ENCODE data around the gene ZNF195.
"Not testable (repeated sequence)": the region's sequence is repeated elsewhere in the genome, so short reads cannot be mapped to it uniquely, and the experiment has no call there.

Gene ZNF195

DNA sequence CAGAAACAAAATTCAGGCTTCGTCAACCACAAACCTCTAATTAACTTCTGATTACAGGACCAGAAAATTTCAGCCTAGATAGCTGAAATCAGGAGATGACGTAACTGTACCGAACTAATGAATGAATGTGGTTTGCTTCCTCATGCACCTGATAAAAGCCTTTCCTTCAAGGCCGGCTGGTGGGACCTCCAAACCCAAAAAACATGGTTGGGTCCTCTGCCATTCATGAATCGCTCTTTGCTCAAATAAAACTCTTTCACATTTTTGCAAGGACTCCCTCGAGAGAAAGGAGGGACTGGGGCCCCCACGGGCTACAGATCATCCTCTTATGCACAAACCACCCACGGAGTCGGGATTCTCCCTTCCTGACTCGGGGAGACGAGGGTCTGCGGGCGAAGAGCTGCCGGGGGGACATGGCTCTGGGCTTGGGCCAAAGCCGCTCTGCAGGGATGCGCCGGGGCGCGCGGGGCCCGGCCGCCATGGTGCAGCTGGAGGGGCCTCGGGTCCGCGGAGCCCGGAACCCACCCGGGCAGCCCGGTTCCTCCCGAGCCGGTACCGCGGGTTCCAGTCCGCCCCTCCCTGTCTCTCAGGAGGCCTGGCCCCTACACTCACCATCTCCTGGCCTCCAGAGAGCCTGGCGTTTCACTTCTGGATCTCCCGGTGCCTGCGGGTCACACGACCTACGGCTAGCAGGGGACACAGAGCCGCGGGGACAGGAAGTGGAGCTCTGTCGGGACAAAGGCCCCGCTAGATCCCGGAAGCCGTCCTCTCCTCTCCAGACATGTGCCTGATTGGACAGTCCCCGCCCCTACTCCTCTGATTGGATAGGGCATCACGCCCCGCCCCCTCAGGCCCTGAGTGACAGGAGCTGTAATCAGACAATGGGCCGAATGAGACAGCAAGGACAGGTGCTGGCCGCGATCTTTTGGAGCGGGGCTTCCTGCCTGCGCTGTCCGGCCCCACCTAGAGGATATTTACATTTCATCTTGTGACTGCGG is at the start of gene ZNF195:
Gene ZNF195 (minus strand): TSS at position 721 of the 998 bp plus-strand sequence. CDS start 106 bp downstream, at position 615.
- peak; percentile 99 for DNase-seq (ENCODE audit: low spot score)

GRCh38 chr11:3428076-3428475 is 49.1 kb upstream of the ZNF195 start:
- not testable (repeated sequence) for DNase-seq (ENCODE audit: low spot score)

GRCh38 chr11:3426541-3426940 is 47.6 kb upstream of the ZNF195 start:
- DNase-seq (ENCODE audit: low spot score) = not testable (repeated sequence)

DNA sequence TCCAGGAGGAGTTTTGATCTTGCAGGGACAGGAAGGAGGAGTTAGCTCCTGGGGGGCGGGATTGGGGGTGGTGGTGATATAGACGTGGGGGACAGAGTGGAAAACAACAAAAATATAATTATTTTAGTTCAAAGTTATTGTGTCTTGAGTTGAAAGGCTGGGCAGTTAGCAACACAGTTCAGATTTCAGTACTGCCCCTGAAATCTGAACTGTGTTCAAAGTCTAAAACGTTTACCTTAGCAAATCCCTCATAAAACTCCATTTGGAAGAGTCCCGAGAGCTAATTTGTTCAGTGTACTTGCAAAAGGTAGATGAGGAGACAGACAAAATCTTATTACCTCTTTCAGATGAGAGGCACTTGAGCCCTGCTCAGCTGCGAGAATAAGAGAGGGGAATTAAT is 45.0 kb upstream of the ZNF195 start:
- not testable (repeated sequence) for DNase-seq (ENCODE audit: low spot score)

DNA sequence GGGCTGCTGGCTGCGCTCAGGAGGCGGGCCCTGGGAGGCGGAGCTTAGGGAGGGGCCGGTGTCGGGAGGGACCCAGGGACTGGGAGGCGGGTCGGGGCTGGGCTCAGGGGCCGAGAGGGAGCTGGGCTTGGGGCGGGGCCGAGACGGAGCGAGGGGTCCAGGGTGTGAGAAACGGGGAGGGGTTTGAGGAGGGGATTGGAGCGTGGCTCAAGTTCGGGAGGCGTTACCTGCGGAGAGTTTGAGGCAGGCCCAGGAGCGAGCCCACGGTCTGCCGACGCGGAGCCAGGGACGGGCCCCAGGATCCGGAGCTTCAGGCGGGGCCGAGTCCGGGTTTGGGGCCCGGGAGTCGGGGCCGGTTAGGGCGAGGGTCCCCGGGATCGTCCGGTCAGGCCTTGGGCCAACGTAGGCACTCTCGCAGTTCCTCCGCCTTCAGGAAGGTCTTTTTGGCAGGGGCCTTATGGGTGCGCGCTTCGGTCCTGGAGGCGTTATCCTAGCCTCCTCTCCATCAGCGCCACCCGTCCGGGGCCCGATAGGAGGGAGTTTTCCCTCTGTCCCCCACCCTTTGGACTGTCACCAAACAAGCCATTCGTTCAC is 44.3 kb upstream of the ZNF195 start:
- peak; percentile 36 for DNase-seq (ENCODE audit: low spot score)

- peak; percentile 92 for DNase-seq (ENCODE audit: low spot score)
Observed at GRCh38 chr11:3422380-3423137, 43.6 kb upstream of the ZNF195 start.

DNA sequence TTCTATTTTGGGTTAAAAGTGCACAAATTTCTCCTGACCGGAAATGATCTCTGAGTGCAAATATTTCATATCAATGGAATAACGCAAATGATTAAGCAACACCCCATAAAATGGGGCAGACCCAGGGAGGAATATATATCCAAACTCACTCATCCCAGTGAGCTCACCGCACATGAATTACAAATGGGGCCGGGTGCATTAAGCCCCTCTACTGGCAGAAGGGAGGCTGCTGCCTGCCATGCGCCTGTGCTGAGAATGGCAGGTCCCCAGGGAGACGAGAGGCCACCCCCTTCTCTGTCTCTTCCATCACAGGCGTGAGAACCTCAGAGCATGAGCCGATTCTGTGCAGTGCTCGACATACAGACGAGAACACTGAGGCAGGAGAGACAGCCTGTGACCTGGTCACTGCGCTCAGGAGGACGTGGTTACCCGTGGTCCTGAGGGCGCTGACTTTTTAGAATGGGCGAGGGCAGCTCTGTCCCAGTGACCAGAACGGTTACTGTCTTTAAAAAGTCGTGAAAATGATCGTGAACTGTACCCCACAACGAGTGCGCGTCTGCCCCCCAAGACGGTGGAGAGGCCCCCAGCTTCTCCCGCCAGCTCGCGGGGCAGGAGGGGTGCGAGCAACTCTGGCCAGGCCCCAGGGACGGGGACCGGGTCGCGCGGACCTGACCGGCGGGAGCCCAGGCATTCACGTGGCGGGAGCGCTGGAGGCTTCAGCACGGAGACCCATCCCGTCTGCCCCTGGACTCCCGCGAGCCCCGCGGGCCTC is 42.8 kb upstream of the ZNF195 start:
- DNase-seq (ENCODE audit: low spot score) = not testable (repeated sequence)

GRCh38 chr11:3420281-3421042 is 41.5 kb upstream of the ZNF195 start:
- DNase-seq (ENCODE audit: low spot score) = not testable (repeated sequence)

DNA sequence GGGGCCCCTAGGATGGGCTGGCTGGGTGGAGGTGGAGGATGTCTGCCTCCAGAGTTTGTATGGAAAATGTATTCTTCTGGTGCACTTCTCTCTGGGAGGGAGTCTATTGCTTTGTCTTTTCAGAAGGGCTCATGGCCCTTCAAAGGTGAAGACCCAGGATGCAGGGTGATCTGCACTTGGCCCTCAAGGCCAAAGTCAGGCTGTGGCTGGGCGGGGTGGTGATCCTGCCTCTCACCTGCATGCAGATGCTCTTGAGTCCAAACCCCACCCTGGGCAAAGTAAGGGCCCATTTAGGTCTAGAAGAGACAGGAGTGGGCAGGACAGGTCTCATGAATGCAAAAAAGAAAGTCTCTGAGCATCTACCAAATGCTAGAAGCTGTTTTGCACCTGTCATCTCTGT is 40.5 kb upstream of the ZNF195 start:
- DNase-seq (ENCODE audit: low spot score) = not testable (repeated sequence)

DNA sequence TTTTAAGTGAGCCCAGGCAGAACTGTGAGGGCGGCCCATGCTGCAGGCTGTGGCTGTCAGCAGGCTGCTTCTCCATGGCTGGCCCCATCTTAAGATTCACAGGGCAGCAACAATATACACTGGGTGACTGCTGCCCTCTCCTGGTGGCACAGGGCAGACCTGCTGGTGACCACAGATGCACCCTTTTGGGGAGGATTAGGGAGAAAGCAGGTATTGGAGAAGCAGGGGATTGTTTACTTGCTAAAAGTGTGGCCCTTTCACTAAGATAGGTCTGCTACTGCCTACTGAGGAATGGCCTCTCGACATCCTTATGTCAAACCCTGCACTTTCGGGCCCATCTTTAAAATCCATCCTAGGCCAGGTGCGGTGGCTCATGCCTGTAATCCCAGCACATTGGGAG is 38.1 kb upstream of the ZNF195 start:
- DNase-seq (ENCODE audit: low spot score) = not testable (repeated sequence)

DNA sequence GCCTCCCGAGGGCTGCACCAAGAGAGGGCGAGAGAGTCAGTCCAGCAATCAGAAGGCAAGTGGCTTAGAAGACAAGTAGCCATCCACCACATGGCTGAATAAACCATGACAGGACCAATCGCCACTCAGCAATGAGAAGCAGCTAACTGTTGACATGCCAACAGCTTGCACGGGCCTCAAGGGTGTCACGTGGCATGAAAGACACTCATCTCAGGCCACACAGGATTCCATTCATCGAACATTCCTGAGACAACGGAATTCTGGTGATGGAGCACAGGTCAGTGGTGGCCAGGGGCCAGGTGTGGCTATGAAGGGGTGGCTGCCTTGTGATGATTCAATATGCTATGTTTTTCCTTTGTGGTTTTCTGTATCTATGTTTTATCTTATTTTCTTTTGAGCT is 36.4 kb upstream of the ZNF195 start:
- not testable (repeated sequence) for DNase-seq (ENCODE audit: low spot score)

GRCh38 chr11:3413666-3414065 is 34.7 kb upstream of the ZNF195 start:
- DNase-seq (ENCODE audit: low spot score) = not testable (repeated sequence)

- DNase-seq (ENCODE audit: low spot score) = no peak
Observed at GRCh38 chr11:3412837-3413236, 33.9 kb upstream of the ZNF195 start.

- DNase-seq (ENCODE audit: low spot score) = peak; percentile 55
Observed at GRCh38 chr11:3408722-3409121, 29.8 kb upstream of the ZNF195 start.

DNA sequence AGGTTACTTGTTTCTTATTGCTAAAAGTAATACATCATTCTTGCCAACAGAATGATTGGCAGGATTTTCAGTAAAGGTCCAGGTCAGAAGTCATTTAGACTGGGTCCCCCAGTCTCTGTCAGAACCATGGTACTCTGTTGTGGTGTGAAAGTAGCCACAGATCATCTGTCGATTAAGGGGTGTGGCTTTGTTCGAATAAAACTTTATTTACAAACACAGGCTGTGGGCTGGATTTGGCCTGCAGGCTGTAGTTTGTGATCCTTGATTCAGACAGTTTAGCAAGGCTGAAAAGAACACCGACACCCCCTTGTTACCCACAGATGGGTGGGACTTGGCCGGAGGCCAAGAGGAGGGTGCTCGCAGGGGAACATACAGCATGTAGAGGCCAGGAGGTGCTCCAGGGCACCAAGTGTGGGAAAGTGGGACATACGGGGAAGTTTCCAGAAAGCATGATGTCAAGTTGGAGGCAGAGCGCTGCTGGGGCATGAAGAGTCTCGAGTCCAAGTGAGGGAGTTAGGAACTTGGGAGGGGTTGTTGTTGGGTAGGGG is 29.2 kb upstream of the ZNF195 start:
- DNase-seq (ENCODE audit: low spot score) = not testable (repeated sequence)

DNA sequence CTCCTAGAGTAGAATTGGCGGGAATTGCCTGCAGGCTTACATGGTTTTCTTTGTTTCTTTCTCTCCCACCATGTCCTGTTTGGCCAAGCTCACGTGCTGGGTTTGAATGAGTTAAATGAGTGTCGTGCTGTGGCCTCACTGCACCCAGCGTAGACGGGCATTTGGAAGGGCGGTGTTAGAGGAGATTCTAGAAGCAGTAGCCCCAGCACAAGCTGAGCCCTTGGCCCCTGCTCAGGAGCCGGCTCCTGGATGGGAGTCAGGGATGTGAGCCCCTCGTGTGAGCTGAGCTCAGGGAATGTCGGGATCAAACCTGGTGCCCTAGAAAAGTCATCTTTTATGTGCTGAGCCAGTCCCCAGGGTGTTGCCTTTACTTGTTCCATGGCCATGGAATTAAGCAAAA is 28.0 kb upstream of the ZNF195 start:
- not testable (repeated sequence) for DNase-seq (ENCODE audit: low spot score)

GRCh38 chr11:3406223-3406875 is 27.4 kb upstream of the ZNF195 start:
- DNase-seq (ENCODE audit: low spot score) = not testable (repeated sequence)

DNA sequence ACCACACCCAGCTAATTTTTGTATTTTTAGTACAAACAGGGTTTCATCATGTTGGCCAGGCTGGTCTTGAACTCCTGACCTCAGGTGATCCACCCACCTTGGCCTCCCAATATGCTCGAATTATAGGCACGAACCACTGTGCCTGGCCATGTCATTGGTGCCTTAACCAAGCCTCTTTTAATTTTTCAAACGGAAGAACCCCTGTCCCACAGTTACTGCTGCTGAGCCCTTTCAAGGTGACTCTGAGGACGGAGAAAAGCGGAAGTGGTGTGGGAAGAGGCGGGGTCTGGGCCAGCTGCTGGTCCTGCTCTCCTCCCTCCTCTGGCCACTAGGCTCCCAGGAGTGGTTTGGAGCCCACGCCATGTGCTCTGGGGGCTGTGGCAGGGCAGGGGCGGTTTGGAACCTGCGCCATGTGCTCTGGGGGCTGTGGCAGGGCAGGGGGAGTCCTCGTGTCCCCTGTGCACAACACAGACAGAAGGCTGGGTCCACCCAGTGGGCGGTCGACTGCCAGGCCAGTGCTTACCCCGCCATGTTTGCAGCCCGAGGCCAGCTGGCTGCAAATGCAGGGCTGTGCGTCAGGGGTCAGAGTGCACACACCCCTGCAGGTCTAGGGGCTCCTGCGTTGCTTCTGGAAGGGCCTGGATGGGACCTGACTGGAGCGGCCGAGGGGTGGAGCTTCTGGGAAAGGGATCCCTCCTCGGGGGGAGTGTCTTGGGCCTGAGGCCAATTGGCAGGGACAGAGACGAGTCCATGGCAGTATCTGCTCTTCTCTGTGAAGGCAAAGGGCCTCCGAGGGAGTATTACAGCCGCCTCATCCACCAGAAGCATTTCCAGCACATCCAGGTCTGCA is 25.4 kb upstream of the ZNF195 start:
- DNase-seq (ENCODE audit: low spot score) = not testable (repeated sequence)

DNA sequence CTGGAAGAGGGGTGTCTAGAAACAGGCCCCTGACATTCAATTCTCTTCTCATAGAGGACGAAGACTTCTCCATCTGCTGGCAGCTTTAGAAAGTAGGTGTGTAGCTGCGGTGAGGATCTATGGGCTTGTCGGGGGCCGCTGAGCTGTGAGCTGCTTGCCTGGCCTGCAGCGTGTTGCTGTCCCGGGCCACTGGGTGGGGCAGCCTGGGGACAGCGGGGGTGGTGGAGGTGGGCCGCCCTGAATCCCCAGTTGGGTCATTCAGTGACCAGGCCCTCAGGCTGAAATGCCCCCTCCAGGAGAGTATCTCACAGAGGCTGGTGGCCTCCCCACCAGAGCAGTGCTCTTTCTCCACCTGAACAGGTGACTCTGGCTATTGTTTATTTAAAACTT is 23.9 kb upstream of the ZNF195 start:
- not testable (repeated sequence) for DNase-seq (ENCODE audit: low spot score)
